Loucy (cell line): ENCODE results near the gene TSPEAR.

Experiments
- H2AFZ ChIP-seq: fragments of 200-600 bp; sonication (generic); 2 replicates; pipeline ENCODE4 v1.6.0; 2016; ENCODE audit warnings: antibody characterized with exemption, mild to moderate bottlenecking, low read length, moderate library complexity
- H3F3A ChIP-seq: fragments of 200-600 bp; 2 replicates; pipeline ENCODE4 v1.6.0; 2016; ENCODE audit warnings: antibody characterized with exemption, low read depth, mild to moderate bottlenecking
- H3K27me3 ChIP-seq: fragments of 200-600 bp; sonication (generic); 2 replicates; pipeline ENCODE4 v1.6.1; 2014; ENCODE audit warnings: low read length, mild to moderate bottlenecking; ENCODE audit not compliant: insufficient read depth, poor library complexity, severe bottlenecking
- H3K36me3 ChIP-seq: fragments of 200-600 bp; sonication (generic); 2 replicates; pipeline ENCODE4 v1.6.1; 2016; ENCODE audit warnings: low read length; ENCODE audit not compliant: insufficient read depth
- H3K4me1 ChIP-seq: fragments of 200-600 bp; sonication (generic); 2 replicates; pipeline ENCODE4 v1.5.1; 2014; ENCODE audit warnings: low read length, mild to moderate bottlenecking; ENCODE audit not compliant: insufficient read depth, poor library complexity, severe bottlenecking
- H3K4me2 ChIP-seq: fragments of 200-600 bp; sonication (generic); 2 replicates; pipeline ENCODE4 v1.6.0; 2014; ENCODE audit warnings: antibody characterized with exemption, low read length, low read depth, mild to moderate bottlenecking; ENCODE audit not compliant: poor library complexity, severe bottlenecking
- H3K4me3 ChIP-seq: fragments of 200-600 bp; sonication (generic); 2 replicates; pipeline ENCODE4 v1.5.1; 2014; ENCODE audit warnings: low read length, mild to moderate bottlenecking, mixed read lengths; ENCODE audit not compliant: poor library complexity, severe bottlenecking
- H3K79me2 ChIP-seq: fragments of 200-600 bp; sonication (generic); 2 replicates; pipeline ENCODE4 v1.6.1; 2014; ENCODE audit warnings: low read length; ENCODE audit not compliant: insufficient read depth
- H3K9ac ChIP-seq: fragments of 200-600 bp; sonication (generic); 2 replicates; pipeline ENCODE4 v1.6.0; 2014; ENCODE audit warnings: mild to moderate bottlenecking, low read depth, low read length, moderate library complexity; ENCODE audit not compliant: poor library complexity, severe bottlenecking
- H3K9me2 ChIP-seq: fragments of 200-600 bp; sonication (generic); replicated peaks from 2 replicates; pipeline ENCODE4 v1.6.1; 2016; ENCODE audit warnings: low read depth, low read length, mixed read lengths
- H3K9me3 ChIP-seq: fragments of 200-600 bp; sonication (generic); 2 replicates; pipeline ENCODE4 v1.6.1; 2014; ENCODE audit warnings: mild to moderate bottlenecking, antibody characterized with exemption, low read length, low read depth; ENCODE audit not compliant: insufficient read depth
- H4K20me1 ChIP-seq: fragments of 200-600 bp; sonication (generic); 2 replicates; pipeline ENCODE4 v1.6.0; 2014; ENCODE audit warnings: antibody characterized with exemption, low read length, mild to moderate bottlenecking; ENCODE audit not compliant: insufficient read depth, poor library complexity, severe bottlenecking
- EZH2phosphoT487 ChIP-seq: fragments of 200-600 bp; IDR thresholded peaks from 2 replicates; pipeline ENCODE4 v1.6.1; 2018; ENCODE audit warnings: antibody characterized with exemption, mild to moderate bottlenecking, moderate library complexity, borderline replicate concordance
- TF ChIP-seq, protein P1 (sequence below): fragments of 200-600 bp; sonication (generic); conservative IDR thresholded peaks from 2 replicates; pipeline ENCODE4 v1.5.1; 2014; ENCODE audit warnings: mild to moderate bottlenecking, antibody characterized with exemption, low read length

The TSPEAR gene

DNA sequence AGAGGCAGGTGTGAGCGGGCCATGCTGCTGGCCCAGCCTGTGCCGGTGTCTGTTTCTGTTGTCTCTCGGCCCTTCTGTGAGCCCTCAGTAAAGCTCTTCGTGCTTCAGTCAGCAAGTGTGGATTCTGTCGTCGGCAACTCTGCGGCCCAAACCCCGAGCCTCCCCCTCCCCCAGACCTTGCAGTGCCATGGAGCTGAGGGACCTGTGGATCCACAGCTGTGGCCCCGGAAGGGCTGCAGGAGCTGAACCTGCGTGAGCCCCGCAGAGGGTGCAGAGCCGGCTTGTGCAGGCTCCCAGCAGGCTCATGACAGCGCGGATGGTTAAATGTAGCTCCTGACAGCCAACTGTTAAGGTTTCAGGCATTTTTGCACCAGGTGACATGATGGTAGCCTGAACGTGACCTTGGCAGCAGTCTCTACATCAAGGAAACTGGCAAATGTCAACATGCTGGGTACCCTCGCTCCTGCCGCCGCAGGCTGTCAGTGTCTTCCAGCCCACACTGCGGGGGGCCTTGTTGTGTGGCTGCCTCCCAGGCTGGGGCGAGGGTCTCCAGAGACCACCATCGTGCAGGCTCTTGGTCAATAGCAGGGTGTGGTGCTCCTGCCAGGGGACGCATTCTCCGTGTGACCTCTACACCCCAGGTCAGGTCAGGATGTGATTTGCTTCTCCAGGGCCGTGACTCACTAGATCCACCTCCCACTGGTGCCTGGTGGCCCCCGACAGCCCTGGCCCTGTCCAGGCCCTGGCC lies 249.1 kb downstream of the TSPEAR start:
- Histone ChIP-seq H3K79me2 (no peaks in the 10 kb centered on the region), H3K9me2 (no peaks in the 10 kb centered on the region), H3K36me3 (no peaks in the 10 kb centered on the region), H3K9me3 (peaks cover 5% of the 10 kb centered on the region; the same call in 1 of the 2 replicates), H3K9ac (no peak overlapping the region), H3K27me3 (no peaks in the 10 kb centered on the region), H3K4me3 (no peak overlapping the region), H3K4me1 (no peaks in the 10 kb centered on the region), H3F3A (no peaks in the 10 kb centered on the region), H3K4me2 (no peak overlapping the region), H2AFZ (no peak overlapping the region), H4K20me1 (no peaks in the 10 kb centered on the region)
- TF ChIP-seq, protein P1, sequence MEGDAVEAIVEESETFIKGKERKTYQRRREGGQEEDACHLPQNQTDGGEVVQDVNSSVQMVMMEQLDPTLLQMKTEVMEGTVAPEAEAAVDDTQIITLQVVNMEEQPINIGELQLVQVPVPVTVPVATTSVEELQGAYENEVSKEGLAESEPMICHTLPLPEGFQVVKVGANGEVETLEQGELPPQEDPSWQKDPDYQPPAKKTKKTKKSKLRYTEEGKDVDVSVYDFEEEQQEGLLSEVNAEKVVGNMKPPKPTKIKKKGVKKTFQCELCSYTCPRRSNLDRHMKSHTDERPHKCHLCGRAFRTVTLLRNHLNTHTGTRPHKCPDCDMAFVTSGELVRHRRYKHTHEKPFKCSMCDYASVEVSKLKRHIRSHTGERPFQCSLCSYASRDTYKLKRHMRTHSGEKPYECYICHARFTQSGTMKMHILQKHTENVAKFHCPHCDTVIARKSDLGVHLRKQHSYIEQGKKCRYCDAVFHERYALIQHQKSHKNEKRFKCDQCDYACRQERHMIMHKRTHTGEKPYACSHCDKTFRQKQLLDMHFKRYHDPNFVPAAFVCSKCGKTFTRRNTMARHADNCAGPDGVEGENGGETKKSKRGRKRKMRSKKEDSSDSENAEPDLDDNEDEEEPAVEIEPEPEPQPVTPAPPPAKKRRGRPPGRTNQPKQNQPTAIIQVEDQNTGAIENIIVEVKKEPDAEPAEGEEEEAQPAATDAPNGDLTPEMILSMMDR: no peak
- TF ChIP-seq EZH2phosphoT487: no peak

DNA sequence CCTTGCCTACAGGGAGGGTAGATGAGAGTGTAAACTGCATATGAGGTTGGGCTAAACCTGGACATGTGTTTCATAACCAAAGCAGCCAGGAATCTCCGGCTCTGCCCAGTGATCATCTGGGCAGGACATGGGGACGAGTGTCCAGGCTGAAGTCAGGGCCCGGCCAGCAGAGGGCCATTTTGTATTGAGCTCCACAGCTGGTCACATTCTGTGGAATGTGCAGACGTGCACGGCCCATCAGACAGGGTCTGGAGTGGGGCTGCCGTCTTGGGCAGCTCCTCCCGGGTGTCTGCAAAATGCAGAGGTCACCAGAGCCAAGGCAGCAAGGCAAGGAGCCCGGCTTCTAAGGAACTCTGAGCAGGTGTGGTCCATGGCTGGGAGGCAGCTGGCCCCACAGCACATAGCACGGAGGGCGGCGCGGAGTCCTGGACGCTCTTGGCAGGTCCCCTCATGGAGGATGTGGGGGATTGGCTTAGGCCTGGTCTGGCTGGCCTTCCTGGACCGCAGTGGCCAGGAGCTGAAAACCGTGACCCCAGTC lies 249.8 kb downstream of the TSPEAR start:
- Histone ChIP-seq H3K36me3 (no peaks in the 10 kb centered on the region), H4K20me1 (no peaks in the 10 kb centered on the region)

DNA sequence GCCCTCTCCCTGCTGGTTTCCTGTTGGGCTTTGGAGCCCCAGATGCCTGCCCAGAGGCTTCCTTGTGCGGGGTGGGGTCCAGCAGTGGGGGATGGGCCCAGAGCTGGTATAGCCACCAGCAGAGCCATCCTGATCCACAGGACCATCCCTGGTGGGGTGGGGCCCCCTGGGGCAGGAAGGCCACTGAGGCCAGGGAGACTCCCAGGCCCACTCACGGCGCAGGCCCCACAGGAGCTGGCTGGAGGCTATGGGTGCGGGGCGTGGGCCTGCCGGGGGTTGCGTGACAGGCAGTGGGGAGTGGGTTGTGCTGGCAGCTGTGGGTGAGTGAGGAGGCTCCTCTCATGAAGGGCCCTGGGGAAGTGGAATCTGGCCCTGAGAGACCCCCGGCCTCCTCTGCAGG lies 250.4 kb downstream of the TSPEAR start:
- H3K79me2 ChIP-seq: no peaks in the 10 kb centered on the region
- H3K4me2 ChIP-seq: no peak overlapping the region
- H3K4me1 ChIP-seq: no peaks in the 10 kb centered on the region
- no peak overlapping the region for H2AFZ ChIP-seq
- no peak for TF ChIP-seq EZH2phosphoT487
- TF ChIP-seq, protein P1: no peak
- H3F3A ChIP-seq: no peaks in the 10 kb centered on the region
- H3K9me3 ChIP-seq: peaks cover under 1% of the 10 kb centered on the region; the same call in 1 of the 2 replicates
- no peaks in the 10 kb centered on the region for H4K20me1 ChIP-seq
- no peak overlapping the region for H3K9ac ChIP-seq
- H3K27me3 ChIP-seq: no peaks in the 10 kb centered on the region
- no peaks in the 10 kb centered on the region for H3K36me3 ChIP-seq
- no peaks in the 10 kb centered on the region for H3K9me2 ChIP-seq
- H3K4me3 ChIP-seq: no peak overlapping the region

More for the DNA sequence above, 249.8 kb downstream of the TSPEAR start:
- no peaks in the 10 kb centered on the region for H3K4me1 ChIP-seq
- H3K4me2 ChIP-seq: no peak overlapping the region
- H3K4me3 ChIP-seq: no peak overlapping the region
- no peak overlapping the region for H2AFZ ChIP-seq
- peaks cover 5% of the 10 kb centered on the region; the same call in 1 of the 2 replicates for H3K9me3 ChIP-seq
- H3K27me3 ChIP-seq: no peaks in the 10 kb centered on the region
- no peaks in the 10 kb centered on the region for H3K9me2 ChIP-seq
- no peak for TF ChIP-seq EZH2phosphoT487
- TF ChIP-seq, protein P1: no peak
- H3K9ac ChIP-seq: no peak overlapping the region
- no peaks in the 10 kb centered on the region for H3F3A ChIP-seq
- H3K79me2 ChIP-seq: no peaks in the 10 kb centered on the region
